GM19193 (cell line): ENCODE measurements around the gene ATG101.

Experiments used
- POLR2A ChIP-seq: IDR thresholded peaks from 4 replicates; pipeline ENCODE4 v1.6.1; 2011; ENCODE audit not compliant: insufficient read depth, insufficient read length; ENCODE audit errors: extremely low read depth

The ATG101 gene

DNA sequence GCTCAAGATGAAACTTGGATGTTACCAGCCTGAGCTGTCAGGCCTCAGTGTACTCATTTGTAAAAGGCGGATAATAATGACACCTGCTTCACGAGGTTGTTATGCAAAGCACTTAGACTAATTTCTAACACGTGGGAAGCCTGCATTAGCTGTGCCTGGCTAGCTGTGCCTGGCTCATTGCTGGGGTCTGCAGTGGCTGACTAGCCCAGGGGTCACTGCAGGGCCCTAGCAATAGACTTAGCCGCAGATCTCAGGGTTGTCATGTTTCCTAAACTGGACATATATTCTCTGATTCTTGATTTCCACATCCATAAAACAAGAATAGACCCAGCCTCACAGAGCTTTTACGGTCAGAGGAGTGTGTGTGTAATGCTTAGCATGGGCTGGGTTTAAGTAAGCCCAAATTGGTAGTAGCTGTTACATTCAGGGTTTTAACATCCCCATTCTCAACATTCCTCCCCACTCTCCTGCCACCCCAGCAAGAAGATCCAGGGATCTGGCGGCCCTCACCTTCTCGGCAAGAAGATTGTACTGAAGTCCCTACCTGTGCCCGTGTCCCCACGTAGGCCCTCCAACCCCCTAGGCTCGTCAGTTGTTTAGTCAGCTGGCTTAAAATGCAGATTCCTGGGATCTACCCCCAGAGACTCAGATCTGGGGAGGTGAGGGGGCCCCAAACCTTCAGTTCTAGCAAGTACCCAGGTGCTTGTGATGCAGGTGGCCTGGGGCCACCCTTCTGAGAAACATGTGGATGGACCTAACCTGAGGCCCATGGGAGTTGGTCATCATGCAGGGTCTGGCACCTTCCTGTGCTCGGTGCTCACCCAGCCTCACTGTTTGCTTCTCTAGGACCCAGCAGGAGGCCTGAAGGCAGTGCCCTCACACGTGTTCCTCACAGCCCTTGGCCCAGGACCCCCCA is 9.9 kb upstream of the ATG101 start:
- no peak for TF ChIP-seq POLR2A

- TF ChIP-seq POLR2A, result no peak
Observed at GRCh38 chr12:52060498-52061177, 9.1 kb upstream of the ATG101 start.

GRCh38 chr12:52061470-52062166 is 8.2 kb upstream of the ATG101 start:
- TF ChIP-seq POLR2A, result no peak

- TF ChIP-seq POLR2A, result no peak
Observed at GRCh38 chr12:52062167-52063081, 7.4 kb upstream of the ATG101 start.

DNA sequence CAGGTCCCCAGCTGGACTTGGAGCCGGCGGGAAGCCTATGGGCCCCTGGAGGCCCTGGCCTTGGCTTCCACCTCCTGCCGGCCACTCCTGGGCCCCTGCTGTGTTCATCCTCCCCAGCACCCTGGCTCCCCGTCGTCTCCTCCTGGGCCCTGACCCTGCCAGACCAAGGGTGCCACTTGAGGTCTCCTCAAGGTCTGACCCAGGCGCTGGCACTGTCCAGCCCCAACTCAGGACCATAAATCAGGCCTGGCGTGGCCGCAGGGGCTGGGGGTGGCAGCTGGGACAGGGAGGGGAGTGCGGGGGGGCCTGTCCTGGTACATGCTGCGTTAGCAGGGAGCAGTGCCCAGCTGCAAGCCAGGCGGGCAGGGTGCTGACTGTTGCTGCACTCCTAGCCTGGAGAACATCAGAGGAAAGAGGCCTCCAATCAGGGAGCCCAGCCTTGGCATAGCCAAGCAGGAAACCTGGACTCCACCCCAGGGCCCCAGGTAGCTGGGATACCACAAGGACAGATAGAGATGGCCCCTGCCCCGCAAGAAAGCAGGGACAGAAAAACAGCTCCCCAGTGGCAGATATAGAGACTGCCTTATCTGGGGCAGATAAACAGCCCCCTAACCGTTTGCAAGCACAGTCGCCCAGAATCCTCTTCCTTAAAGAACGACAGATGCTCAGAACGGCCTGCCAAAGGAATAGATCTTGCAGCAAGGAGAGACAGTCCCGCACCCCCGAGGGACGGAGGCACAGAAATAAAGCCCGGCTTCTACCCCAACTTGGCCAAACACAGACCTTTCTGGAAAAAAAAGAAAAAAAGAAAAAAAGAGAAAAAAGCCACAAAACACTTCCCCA is 6.5 kb upstream of the ATG101 start:
- no peak for TF ChIP-seq POLR2A

DNA sequence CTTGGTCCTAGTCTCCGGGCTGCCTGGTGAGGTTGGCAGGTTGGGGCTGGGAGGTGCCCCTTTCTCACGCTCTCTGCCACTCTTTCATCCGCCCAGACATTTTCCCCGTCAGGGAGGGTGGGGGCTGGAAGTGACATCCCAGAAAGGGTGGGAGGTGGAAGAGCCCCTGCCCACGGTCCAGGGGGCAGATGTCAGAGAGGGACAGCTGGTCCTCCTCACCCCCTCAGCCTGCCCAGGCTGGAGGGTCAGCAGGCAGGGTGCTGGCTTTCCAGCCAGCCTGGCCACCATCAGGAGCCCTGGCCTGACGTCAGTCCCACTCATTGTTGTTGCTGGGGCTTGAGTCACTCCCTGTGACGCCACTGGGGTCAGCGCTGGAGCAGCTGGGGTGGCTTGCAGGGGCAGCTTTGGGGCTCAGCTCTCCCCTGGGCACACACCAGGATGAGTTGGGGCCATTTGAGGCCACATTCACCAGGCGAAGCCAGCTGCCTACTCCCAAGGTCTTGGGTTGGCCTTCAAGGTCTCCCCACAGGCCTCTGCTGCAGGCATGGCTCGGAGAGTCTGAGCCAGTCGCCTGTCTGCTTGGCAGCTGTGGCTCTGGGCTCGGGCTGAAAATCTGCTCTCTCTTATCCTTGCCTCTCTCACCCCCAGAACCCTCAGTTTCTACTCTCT is 5.7 kb upstream of the ATG101 start:
- TF ChIP-seq POLR2A, result no peak

GRCh38 chr12:52066346-52067080 is 3.3 kb upstream of the ATG101 start:
- TF ChIP-seq POLR2A, result no peak

DNA sequence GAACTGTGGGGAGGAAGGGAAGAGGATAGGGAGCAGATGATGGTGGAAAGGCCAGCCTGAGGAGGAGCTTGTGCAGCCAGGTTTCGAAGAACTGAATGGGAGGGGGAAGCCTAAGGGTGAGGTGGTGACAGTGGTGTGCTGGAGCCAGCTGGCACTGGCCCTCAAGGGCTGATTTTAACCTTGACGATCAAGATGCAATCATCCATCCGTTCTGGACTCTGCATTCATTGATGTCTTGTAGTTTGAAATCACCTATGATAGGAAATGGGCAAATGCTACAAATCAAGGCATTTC is 2.8 kb upstream of the ATG101 start:
- no peak for TF ChIP-seq POLR2A

- TF ChIP-seq POLR2A, result no peak
Observed at GRCh38 chr12:52070185-52070925, 577 bp downstream of the ATG101 start.

GRCh38 chr12:52073531-52074381 is 4.0 kb downstream of the ATG101 start:
- no peak for TF ChIP-seq POLR2A
